Activated T-cell treated with anti-CD3 and anti-CD28 coated beads for 48 hours (primary cell): Measurements from ENCODE around the gene PPP4R1.

Experiments
- DNase-seq: peaks from one replicate; pipeline ENCODE4 v3.0.0-alpha.2; 2020; ENCODE audit warnings: low read depth

PPP4R1 gene

DNA sequence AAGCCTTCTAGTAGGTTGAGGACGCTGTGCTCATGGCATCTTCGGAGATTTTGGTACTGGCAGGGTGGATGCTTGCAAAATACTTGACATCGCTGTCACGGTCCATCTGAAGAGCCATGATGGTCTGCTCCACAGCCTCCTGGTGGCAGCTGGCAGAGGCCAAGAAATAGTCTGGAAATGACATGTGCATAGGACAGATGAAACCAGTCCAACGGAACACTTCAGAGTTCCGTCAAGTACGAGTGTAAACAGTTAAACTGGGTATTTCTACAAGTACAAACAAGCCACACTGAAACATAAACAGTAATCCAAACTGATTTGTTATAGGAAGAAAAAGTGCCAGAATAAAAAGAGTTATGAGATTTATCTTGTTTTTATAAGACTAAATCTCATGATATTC is 66.6 kb downstream of the PPP4R1 start:
- no peak for DNase-seq

DNA sequence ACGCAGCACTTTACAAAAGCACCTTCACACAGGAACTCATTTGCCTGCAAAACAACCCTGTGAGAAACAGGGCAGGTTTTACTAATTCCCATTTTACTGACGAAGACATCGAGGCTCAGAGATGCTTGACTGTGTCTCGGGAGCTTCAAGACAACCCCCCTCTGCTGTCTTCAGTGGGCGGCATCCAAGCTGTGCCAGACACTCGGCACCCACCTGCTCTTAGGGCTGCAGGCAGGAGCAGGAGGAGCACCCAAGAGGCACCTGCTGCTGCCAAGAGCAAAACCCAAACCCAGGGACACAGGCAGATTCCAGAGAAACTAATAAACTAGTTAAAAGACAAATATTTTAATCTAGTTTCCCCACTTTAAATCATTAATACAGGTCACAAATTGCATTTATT is 67.9 kb downstream of the PPP4R1 start:
- DNase-seq = no peak

DNA sequence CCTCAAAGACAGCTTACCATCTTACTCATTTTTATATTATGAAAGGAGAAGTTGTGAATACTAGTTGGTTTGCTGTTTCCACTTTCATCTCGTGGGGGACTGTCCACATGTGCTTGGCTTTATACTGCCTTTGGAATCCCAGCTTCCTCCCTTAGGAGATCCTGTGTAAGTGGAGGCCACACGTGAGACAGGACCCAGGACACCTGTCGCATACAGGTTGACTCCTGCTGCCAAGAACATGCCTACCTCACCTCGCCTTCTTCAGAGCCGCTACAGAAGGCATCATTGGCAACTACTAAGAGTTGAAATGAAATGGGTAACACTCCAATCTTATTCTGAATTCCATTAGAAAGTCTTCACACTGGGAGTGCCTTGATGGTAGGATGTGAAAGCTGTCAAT is 69.3 kb downstream of the PPP4R1 start:
- no peak for DNase-seq

DNA sequence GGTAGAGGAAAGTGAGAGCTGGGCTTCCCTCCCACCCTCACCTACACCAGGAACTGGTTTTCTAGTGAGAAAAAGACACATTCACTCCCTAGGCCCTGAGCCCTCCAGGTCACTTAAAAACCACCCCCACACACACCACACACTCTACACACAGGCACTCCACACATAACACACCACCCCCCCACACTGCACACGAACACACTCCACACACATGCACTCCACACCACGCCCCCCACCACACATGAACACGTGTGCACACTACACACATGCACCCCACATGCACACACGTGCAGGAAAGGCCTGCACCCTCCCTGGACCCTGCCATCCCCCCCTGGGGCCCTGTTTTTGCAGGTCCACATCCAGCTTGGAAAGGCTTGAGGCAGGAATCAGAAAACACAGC is 71.4 kb downstream of the PPP4R1 start:
- no peak for DNase-seq

DNA sequence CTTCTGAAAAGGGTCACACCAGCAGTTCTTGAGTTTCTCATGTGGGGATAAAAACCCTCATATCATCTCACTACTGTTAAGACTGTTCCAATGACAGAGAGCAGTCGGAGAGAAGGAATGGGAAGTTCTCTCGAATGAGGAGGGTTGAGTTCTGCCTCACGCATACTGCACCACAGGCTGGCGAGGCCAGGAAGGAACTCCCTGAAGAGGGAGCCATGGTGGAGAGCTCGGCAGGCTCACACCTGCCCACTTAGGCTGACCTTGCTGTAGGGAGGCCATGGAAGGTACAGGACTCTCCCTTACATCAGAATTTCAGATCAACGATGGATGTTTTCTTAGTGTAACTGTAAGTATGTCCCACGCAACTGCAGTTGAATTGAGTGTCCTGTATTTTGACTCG is 74.4 kb downstream of the PPP4R1 start:
- no peak for DNase-seq

DNA sequence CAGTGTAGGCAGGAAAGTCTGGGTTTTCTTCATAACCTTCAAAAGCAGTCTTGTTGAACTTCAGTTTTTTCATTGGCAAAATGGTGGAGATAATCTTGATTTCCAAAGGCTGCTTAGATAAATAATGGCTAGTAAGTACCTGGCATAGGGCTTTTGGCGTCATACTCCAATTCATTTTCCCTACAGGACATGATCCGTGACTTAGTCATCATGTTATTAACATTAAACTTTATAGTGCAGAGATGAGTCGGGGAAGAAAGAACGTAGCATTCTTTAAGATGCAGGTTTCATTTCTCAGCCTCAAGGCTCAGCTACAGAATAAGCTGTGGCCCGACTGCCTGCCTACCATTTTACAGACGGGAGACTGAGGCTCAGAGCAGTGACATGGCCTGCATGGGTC is 75.1 kb downstream of the PPP4R1 start:
- no peak for DNase-seq

DNA sequence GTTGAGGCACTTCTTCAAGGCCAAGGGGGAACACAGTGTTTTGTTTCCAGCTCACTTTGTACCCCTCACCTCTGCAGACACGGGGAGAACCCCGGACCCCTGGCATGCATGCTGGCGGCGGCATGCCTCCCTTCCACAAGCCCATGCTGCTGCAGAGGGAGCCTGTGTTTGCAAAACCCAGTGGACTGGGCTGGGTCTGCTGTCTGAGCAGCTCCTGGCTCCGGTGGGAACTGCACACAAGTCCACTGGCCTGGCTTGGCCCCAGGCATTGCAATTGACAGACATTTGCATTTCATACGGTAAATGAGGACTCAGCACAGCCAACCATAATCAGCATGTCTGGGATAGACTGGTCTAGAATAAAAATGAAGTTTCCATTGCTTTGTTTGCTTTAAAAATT is 76.7 kb downstream of the PPP4R1 start:
- no peak for DNase-seq

DNA sequence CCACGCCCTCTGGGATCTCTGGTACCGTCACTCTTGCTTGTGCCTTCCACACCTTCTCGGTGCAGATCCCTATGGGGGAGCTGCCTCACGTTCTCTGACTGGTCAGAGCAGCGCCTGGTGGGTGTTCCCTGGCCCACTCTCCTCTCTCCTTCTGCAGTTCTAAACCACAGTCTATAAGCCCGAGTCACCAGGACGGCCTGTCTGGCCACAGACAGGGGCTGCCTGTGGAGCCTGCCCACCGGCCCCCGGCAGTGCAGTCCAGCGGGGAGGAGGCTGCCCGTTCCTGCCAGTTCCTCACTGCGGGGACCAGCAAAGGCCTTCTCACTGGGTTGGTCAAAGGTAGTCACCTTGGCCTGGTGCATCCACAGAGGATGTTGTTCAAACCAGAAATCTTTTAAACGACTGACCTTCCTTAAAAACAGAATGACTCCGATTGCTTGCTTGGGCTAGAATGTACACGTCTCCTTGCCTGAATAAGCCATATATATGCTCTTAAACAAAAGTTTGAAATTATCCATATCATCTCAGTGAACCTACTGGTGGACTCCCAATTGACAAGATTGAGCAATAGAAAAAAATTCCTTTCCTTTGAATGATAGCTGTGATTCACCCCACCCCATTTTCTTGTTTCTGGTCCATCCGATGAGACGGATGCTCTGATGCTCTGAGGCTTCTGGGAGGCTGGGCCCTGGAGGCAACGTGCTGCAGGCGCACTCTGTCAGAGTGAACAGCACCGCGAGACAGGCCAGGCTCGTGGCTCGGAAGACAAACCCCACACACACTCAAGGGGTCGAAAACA is 77.8 kb downstream of the PPP4R1 start:
- DNase-seq = no peak

DNA sequence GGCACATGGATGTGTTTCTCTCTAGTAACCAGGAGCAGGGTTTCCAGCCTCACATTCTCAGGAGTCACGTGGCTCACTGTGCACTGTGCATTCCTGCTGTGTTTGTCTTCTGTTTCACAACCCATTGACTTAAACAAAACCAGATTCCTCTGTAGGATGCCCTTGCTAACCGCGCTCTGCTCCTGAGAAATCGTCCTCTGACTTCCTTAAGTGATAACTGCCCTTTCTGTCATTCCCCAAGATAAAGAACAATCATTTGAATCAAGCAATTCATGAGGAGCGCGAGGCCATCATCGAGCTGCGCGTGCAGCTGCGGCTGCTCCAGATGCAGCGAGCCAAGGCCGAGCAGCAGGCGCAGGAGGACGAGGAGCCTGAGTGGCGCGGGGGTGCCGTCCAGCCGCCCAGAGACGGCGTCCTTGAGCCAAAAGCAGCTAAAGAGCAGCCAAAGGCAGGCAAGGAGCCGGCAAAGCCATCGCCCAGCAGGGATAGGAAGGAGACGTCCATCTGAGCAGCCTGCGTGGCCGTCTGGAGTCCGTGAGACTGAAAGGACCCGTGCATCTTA is 78.8 kb downstream of the PPP4R1 start:
- DNase-seq = no peak

DNA sequence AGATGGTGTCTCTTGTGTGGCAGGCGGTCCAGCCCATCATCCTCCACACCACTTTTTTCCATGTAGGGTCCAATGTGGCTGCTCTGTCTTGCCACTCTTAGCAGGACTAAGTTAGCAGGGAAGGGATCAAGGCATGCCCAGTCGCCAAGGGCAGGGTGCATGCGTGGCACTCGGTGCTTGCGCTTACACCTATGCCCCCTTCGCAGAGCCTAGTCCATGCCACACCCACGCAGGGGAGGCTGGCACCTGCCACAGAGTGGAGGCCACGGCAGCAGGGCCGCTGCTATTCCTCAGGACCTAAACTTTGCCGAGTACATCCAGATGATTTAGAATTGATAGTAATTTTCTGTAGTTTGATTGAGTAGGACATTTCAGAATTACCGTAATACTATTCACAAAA is 79.5 kb downstream of the PPP4R1 start:
- no peak for DNase-seq

DNA sequence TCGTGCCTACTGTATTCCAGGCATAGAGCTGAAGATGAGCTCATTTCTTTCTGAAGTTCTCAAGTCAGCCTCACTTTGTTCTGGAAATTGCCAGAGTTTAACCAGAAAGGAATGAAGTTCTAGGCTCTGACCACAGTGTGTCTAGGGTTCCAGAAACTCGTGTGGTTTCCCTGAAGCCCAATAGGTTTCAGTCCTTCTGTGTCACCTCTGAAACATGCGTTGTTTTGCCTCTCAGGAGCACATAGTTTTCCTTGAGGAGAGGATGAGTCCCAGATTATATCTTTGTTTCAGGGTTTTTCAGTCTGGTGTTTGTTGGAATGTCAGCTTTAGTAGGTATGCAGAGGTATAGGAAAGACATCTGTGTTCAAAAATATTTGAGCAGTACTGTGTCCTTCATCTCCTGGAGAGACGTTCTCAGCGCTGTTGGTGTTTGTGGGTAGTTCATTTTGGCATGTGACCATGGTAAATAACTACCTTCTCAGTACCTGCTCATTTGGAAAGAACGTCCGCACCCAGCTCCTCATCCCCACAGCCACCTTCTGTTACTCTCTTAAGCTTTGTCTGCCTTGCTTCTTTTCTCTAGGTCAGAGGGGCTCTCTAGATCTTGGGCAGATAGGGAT is 82.5 kb downstream of the PPP4R1 start:
- DNase-seq = no peak

DNA sequence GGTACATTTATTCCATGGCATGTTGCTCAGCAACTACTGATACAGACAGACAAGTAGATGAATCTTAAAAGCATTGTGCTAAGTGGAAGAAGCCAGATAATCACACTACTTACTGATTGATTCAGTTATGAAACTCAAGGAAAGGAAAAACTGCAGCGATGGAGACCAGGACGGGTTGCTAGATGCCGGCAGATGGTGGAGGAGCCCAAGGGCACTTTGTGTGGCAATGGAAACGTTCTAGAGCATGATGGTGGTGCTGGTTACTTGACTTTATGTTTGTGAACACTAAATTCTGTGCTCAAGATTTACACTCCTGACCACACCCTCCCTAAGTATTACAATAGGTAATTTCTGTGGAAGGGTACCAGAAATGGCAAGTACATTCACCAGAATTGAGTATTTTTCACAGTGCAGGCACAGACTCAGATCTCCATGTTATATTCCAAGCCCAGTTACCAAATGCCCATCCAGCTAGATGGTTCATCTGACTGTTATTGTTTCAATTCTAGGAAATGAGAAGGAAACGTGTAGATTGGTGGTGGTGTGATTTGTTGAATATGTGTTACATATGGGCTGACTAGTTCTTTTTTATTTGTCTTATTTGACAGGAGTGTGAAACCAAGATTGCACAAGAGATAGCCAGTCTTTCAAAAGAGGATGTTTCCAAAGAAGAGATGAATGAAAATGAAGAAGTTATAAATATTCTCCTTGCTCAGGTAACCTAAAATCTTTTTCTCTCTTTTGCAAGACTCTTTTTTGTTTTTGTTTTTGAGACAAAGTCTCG is 83.9 kb downstream of the PPP4R1 start:
- DNase-seq = no peak

DNA sequence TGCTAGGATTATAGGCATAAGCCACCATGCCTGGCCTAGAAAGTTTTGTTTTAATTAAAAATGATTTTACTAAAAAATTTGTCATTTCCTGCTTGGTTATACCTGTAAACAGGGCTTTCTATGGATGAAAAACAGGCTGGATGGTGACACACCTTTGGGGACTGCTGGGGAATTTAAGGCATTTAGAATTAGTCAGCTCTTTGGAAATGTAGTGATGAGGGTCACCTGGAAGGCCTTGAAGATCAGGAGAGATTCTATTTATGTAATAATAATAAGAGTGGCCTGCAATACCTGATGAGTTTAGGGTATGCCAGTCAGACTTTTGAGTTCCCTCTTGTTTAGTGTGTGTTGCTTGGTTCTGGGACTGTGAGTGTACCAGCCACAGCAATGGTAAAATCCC is 87.9 kb downstream of the PPP4R1 start:
- no peak for DNase-seq

DNA sequence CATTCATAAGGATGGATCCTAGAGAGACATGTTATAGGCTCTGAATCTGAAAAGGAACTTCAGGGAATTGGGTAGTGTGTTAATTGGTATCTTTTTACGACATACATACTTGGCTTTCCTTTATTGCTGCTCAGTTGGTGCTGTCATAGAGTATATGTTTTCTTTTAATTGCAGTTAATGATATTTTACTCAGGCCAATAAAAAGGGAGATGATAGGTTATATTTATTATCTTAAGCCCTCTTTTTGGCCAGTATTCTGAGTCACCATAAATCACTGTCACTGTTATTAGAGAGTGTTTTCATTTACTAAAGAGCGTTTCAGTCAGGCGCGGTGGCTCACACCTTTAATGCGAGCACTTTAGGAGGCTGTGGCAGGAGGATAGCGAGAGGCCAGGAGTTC is 91.4 kb downstream of the PPP4R1 start:
- no peak for DNase-seq

DNA sequence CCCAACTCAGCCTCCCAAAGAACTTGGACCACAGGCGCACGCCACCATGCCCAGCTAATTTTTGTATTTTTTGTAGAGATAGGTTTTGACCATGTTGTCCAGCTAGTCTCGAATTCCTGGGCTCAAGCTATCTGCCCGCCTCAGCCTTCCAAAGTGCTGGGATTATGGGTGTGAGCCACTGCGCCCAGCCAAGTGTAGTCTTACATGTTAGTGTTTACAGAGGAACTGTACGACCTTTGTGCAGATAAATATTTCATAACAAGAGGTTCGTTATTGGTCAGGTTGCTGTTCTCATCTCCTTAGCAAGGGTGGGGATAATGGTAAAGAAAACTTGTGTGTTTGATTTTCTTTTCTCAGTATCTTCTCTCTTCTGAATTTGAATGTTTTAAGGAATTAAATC is 92.6 kb downstream of the PPP4R1 start:
- no peak for DNase-seq

DNA sequence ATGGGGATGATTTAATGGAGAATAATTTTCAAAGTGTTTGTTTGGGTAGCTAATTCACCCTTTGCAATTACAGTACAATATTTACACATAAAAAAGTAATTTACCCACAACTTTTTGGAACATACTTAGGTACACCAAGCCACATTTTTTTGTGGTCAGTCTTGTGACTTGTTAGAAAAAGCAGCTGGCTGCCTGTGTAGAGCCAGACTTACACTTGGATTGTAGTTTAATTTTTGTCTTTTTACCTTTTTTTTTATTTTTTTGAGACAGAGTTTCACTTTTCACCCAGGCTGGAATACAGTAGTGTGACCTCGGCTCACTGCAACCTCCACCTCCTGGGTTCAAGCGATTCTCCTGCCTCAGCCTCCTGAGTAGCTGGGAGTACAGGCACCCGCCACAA is 93.7 kb downstream of the PPP4R1 start:
- no peak for DNase-seq

DNA sequence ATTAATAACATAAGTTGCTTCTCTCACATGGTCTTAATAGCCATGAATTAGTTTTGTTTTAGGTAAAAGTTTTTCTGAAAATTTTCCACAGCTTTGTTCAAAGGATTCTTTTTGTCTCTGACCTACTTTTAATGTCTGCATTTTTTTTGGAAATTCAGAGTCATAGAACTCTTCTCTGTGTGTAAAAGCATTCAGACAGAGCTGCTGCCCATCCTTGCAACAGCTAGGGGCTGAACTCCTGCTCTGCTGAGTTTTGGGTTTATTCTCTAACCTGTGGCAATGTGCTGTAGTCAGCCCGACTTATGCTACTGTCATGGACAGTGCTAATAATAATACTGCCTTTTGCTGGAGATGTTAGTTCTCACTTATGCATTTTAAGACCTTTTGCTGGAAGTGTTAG is 95.0 kb downstream of the PPP4R1 start:
- no peak for DNase-seq

DNA sequence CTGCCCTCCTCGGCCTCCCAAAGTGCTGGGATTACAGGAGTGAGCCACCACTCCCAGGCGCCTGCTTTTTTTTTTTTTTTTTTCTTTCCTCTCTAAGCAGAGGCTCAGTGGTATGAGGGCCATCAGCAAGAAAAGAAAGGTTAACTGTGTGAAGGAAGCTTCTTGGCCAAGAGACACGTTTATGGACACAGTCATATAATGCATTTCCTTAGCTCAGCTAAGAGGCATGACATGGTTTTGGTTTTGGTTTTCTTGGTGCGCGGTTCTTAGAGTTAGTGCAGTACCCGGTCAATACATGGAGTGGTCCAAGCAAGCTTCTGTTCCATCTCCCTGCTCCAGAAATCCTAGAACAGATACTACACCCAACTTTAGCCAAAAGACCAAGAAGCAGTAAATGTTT is 96.5 kb downstream of the PPP4R1 start:
- no peak for DNase-seq

DNA sequence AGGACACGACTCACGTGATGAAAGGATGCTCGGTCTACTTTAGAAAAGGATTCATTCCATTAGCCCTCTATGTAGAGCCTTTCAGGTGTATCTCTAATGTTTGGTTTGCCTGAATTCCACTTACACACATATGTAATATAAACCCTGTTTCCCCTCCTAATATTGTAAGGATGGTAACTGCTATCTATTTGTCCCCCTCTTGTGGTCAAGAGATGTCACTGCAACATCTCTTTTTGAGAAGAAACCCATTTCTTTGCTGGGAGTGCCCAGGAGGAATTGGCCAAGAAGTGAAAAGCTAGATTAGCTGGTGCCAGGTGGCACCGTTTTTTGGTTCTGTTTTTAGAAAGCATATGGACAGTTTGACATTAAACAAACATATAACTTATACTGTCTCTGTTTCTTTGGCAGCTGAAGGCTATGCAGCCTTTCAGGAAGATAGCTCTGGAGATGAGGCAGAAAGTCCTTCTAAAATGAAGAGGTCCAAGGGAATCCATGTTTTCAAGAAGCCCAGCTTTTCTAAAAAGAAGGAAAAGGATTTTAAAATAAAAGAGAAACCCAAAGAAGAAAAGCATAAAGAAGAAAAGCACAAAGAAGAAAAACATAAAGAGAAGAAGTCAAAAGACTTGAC is 97.8 kb downstream of the PPP4R1 start:
- no peak for DNase-seq

DNA sequence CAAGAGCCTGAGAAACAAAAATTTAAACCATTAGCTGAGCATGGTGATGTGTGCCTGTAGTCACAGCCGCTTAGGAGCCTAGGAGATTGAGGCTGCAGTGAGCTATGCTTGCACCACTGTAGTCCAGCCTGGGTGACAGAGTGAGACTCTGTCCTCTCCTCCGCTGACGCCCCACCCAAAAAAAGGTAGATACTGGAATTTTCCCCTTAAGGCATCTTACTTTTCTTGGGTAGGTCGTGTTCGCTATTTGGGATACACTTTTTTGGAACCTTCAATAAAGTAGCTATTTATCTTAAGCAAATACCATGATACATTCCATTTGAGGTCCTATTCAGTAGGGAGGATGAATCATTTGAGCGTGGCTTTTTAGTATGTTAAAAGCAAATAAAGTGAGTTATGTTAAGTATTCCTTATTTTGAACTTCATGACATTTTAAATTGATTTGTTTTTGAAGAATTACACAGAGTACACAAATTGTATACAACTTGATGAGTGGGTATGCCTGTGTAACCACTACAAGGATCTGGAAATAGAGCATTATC is 100.3 kb downstream of the PPP4R1 start:
- DNase-seq = no peak

DNA sequence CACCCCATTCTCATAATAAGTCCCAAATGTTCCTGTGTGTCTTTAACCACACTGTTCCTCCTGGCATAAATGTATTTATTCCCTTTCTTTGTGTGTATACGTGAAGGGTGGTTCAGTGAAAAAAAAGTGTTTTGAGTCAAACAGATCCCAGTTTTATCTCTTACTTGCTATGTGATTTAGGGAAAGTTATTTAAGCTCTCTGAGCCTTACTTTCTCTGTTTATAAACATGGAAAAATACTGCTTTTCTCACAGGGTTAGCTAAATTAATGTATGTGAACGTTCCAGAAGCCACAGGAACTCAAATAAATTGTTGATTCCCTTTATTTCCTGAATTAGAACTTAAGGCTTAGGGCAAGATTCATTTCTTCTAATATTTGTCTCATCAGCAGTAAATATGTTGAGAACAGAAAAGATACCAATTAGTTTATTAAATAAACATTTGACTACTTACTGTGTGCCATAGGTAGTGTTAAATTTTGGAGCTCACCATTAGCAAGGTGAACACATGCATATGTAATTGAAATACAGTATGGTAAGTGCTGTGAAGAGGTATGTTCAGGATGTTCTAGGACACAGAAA is 105.8 kb downstream of the PPP4R1 start:
- no peak for DNase-seq

DNA sequence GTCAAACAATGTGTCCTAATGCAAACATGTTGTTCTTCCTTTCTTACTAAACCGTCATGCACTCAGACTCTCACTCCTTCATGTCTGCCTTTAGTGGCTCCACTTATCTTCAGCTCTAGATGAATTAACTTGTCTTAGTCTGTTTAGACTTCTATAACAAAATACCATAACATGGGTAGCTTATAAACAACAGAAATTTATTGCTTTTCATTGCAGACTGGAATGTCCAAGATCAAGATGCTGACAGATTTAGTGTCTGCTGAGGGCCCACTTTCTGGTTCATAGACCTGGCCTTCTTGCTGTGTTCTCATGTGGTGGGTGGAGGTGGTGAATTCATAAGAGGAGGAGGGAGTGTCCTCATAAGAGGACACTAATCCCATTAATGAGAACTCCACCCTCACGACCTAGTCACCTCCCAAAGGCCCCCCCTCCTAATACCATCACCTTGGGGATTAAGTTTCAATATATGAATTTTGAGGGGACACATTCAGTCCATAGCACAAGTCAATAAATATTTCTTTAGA is 106.7 kb downstream of the PPP4R1 start:
- DNase-seq = no peak
